Measurements from ENCODE around the gene KLRB1. TPM values are rescaled to one million over a fixed set of nuclear protein-coding genes. Genes with fewer than 3 reads are reported as not detected.
"Not testable (repeated sequence)": the region's sequence is repeated elsewhere in the genome, so short reads cannot be mapped to it uniquely, and the experiment has no call there.

The KLRB1 gene
- polyA plus RNA-seq, 3 donors: 0.30 to 1.3 (median 0.90) TPM

DNA sequence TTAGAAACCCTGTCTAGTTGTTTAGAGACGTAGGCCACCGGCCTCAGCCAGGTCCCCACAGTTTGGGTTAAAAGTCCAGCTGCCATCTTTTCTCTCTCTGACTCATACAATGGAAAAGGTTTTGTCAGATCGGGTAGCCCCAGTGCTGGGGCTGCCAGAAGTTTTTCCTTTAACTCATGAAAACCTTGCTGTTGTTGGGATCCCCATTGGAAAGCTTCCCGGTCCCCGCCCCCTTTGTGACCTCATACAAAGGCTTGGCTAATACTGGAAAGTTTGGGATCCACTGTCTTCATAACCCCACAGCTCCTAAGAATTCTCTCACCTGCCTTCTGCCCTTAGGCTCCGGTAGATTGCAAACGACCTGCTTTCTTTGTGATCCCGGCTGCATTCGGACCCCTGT is 40.6 kb downstream of the KLRB1 start:
- whole genome bisulfite sequencing, 3 donors: 92 to 93% methylated on average over 8 of the region's 9 CpGs; no CpG with 5 or more reads in 1 of the 3 donors
- H3K27ac ChIP-seq (ENCODE audit: low read depth, low read length): not testable (repeated sequence)

DNA sequence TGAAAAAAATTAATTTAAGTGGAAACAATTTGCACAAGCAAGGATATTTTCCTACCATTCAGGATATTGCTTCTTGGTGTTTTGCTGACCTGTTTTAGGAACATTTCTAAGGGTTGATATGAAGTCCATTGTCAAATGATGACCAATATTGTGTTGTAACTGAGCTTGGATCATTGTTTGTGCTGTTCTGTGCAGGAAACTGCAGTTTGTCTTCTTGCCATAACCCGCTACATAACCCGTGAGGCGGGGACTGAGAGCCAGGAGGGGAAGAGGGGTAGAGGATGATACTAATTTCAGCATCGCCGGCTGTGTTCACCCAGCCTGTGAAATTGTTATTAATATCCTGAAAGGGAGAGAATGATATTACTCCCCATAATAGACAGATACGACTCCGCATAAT is 41.6 kb downstream of the KLRB1 start:
- not testable (repeated sequence) for H3K27ac ChIP-seq (ENCODE audit: low read depth, low read length)
- 89 to 92% methylated on average over 6 to 7 of the region's 7 CpGs; no CpG with 5 or more reads in 1 of the 3 donors for WGBS, 3 donors

DNA sequence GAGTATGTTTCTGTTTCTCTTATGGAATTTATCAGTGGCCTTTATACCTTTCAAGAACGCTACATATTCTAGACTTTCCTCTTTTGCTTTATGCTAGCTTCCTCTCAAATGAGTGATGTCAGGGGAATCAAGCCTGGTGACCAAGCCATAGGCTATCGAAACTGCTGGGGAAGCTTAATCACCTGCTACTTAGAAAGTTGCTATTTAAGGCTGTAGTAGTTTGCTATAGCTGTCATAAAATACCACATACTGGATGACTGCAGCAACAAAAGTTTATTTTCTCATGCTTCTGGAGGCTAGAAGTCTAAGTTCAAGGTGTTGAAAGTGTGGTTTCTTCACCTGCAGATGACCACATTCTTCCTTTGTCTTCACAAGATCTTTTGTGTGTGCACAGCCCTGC is 43.3 kb downstream of the KLRB1 start:
- not testable (repeated sequence) for H3K27ac ChIP-seq (ENCODE audit: low read depth, low read length)
- 93 to 96% methylated on average over 2 of the region's 2 CpGs; no CpG with 5 or more reads in 1 of the 3 donors for WGBS, 3 donors

DNA sequence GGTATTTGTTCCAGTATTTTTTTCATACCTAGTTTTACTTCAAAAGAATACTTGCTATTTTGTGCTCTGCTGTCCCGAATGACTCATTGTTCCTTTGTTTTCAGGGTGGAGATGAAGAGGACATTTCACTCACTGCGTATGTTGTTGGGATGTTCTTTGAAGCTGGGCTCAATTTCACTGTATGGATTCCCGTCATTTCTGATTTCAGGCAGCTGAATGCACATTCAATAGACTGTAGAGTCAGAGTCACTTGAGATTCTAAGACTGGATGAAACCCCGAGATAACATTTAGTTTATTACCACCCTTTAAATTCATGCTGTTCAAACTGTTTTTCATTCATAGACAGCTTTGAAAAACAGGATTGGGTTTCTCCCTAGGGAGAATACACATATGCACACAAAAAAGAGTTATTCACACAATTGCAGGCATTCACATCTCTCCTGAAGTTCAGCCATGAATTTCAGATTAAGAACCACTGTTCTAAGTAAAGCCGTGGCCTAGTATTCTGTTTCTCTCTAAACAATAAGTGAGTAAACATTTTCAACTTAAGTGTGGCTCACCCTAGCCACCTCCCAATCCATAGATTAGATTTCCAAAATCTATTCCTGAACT is 44.8 kb downstream of the KLRB1 start:
- 91 to 96% methylated on average over 3 of the region's 5 CpGs; no CpG with 5 or more reads in 1 of the 3 donors for WGBS, 3 donors
- not testable (repeated sequence) for H3K27ac ChIP-seq (ENCODE audit: low read depth, low read length)

DNA sequence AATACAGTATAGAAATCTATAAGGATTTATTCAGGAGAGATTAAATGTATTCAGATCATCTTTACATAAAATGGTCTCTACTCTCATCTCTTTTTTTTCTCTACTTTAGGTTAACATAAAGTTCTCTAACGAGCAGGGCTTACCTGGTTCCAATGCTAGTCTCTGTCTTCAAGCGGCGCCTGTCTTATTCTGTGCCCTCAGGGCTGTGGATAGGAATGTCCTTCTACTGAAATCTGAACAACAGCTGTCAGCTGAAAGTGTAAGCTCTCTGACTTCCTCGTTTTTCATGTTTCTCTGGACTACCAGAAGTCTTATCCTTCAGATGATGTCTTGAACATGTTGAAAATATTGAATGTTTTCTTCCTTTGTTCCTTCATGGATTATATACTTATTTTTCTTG is 62.2 kb downstream of the KLRB1 start:
- 81 to 89% methylated on average over 4 of the region's 4 CpGs; no CpG with 5 or more reads in 1 of the 3 donors for WGBS, 3 donors

More for the DNA sequence above, 62.2 kb downstream of the KLRB1 start:
- not testable (repeated sequence) for H3K27ac ChIP-seq (ENCODE audit: low read depth, low read length)

Other genes with a start within 250 kb of the KLRB1 start
- 1 to 10 TPM; 1.2 to 4.3 (median 1.9) TPM for gene CLEC2D, start 61.8 kb upstream of the KLRB1 start, polyA plus RNA-seq
- under 1 TPM in 2 of 3 donors, not detected in 1; 0.09 to 0.37 TPM for gene CLECL1, start 125.2 kb upstream of the KLRB1 start, polyA plus RNA-seq
- 1 to 10 TPM; 1.2 to 9.8 (median 6.8) TPM for gene CD69, start 153.0 kb upstream of the KLRB1 start, polyA plus RNA-seq
- under 1 TPM; 0.21 to 0.56 (median 0.30) TPM for gene KLRF1, start 219.6 kb upstream of the KLRB1 start, polyA plus RNA-seq

Measured in adipose tissue (tissue), 3 donors.